SK-N-SH (cell line): ENCODE results near the gene DCDC2.

ENCODE experiments used
- MEF2A ChIP-seq: IDR thresholded peaks from 2 replicates; pipeline ENCODE4 v1.4.0; 2012; ENCODE audit warnings: low read depth, borderline replicate concordance
- MXI1 ChIP-seq: IDR thresholded peaks from 2 replicates; pipeline ENCODE4 v1.6.1; 2012; ENCODE audit warnings: mild to moderate bottlenecking, low read depth, low read length, improper control_type of control experiment
- NRF1 ChIP-seq: IDR thresholded peaks from 2 replicates; pipeline ENCODE4 v1.6.1; 2012; ENCODE audit warnings: low read depth, mild to moderate bottlenecking, low read length
- RFX5 ChIP-seq: IDR thresholded peaks from 2 replicates; pipeline ENCODE4 v1.6.1; 2012; ENCODE audit warnings: mild to moderate bottlenecking, improper control_type of control experiment, low read length
- TF ChIP-seq, protein P1 (sequence below): fragments of 150-350 bp; IDR thresholded peaks from 2 replicates; pipeline ENCODE4 v1.6.1; 2017; ENCODE audit warnings: antibody characterized with exemption, low read length, low read depth, borderline replicate concordance

DNA sequence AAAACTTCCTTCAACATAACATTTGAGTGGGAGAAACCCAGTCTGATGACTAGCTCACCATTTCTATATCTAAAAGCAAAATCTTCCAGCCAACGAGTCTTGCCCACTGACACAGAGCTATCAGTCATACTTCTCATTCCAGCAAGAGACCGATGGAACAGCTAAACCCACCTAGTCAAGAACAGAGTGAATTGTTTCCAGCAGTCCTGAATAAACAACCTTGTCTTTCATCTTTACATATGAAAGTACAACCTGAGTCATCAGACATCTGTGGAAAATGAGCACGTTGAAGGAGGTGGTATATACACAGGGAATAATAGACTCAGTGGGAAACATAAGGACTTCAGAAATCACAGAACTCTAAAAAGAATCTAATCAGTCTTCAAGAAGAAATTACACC lies 208.0 kb downstream of the DCDC2 start:
- TF ChIP-seq MXI1 = no peak
- no peak for TF ChIP-seq MEF2A
- TF ChIP-seq RFX5 = no peak
- no peak for TF ChIP-seq NRF1
- TF ChIP-seq, protein P1, sequence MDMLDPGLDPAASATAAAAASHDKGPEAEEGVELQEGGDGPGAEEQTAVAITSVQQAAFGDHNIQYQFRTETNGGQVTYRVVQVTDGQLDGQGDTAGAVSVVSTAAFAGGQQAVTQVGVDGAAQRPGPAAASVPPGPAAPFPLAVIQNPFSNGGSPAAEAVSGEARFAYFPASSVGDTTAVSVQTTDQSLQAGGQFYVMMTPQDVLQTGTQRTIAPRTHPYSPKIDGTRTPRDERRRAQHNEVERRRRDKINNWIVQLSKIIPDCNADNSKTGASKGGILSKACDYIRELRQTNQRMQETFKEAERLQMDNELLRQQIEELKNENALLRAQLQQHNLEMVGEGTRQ = no peak
